PC-3 (cell line): Measurements from ENCODE around the gene ATP10A. TPM values are rescaled to one million over a fixed set of nuclear protein-coding genes. Genes with fewer than 3 reads are reported as not detected.

Experiments
- ATAC-seq: fragments of 200-7000 bp; cut with Tn5 transposase; 2 replicates; pipeline ENCODE4 v1.9.1; 2020; ENCODE audit warnings: mild to moderate bottlenecking, moderate library complexity
- BruUV-seq: library from RNA; stranded (reverse); fragments of 400-500 nt; replicated peaks from 2 replicates; lab custom pipeline; 2021; lab: Mats Ljungman, UMichigan
- CTCF ChIA-PET: fragments of 300-600 bp; sonication (Branson Sonifier 250); formaldehyde crosslinking; loops from one replicate; lab custom pipeline; 2022; ENCODE audit warnings: antibody characterized with exemption; lab: Charles Lee
- POLR2A ChIA-PET: fragments of 300-600 bp; sonication (Branson Sonifier 250); formaldehyde crosslinking; loops from one replicate; lab custom pipeline; 2022; ENCODE audit warnings: antibody characterized with exemption; ENCODE audit not compliant: unreplicated experiment; lab: Charles Lee
- DNase-seq: peaks from one replicate; pipeline ENCODE4 v3.0.0-alpha.2; 2015
- H2AFZ ChIP-seq: fragments of 300-600 bp; sonication (generic); 2 replicates; pipeline ENCODE4 v1.6.0; 2016; ENCODE audit warnings: antibody characterized with exemption, low read length
- H3F3A ChIP-seq: fragments of 300-600 bp; sonication (generic); one replicate; pipeline ENCODE4 v1.6.0; 2017; ENCODE audit warnings: antibody characterized with exemption, low read length, control low read depth, mild to moderate bottlenecking; ENCODE audit not compliant: unreplicated experiment
- H3K27ac ChIP-seq: fragments of 300-600 bp; sonication (generic); 2 replicates; pipeline ENCODE4 v1.5.1; 2016; ENCODE audit warnings: mild to moderate bottlenecking, low read length
- H3K27me3 ChIP-seq: fragments of 300-600 bp; sonication (generic); 2 replicates; pipeline ENCODE4 v1.6.1; 2016; ENCODE audit warnings: low read length, mixed read lengths
- H3K36me3 ChIP-seq: fragments of 300-600 bp; sonication (generic); 2 replicates; pipeline ENCODE4 v1.6.1; 2016; ENCODE audit warnings: low read depth, mixed run types, low read length, mixed read lengths
- H3K4me1 ChIP-seq: fragments of 300-600 bp; sonication (generic); 2 replicates; pipeline ENCODE4 v1.5.1; 2016; ENCODE audit warnings: low read length; ENCODE audit not compliant: insufficient read depth
- H3K4me2 ChIP-seq: fragments of 300-600 bp; sonication (generic); 2 replicates; pipeline ENCODE4 v1.6.0; 2016; ENCODE audit warnings: low read length
- H3K4me3 ChIP-seq: fragments of 300-600 bp; sonication (generic); 2 replicates; pipeline ENCODE4 v1.5.1; 2016; ENCODE audit warnings: mild to moderate bottlenecking, low read length, mixed read lengths
- H3K79me2 ChIP-seq: fragments of 300-600 bp; sonication (generic); 2 replicates; pipeline ENCODE4 v1.6.1; 2017; ENCODE audit warnings: low read length, mixed read lengths
- H3K9ac ChIP-seq: fragments of 300-600 bp; sonication (generic); 2 replicates; pipeline ENCODE4 v1.6.0; 2016; ENCODE audit warnings: mild to moderate bottlenecking, low read length
- H3K9me2 ChIP-seq: fragments of 300-600 bp; sonication (generic); replicated peaks from 2 replicates; pipeline ENCODE4 v1.6.1; 2016; ENCODE audit warnings: mixed run types, low read length, mixed read lengths
- H3K9me3 ChIP-seq: fragments of 300-600 bp; sonication (generic); 2 replicates; pipeline ENCODE4 v1.6.1; 2016; ENCODE audit warnings: low read length, mixed read lengths
- H4K20me1 ChIP-seq: fragments of 300-600 bp; sonication (generic); 2 replicates; pipeline ENCODE4 v1.6.1; 2016; ENCODE audit warnings: low read length, mixed read lengths
- CTCF ChIP-seq: fragments of 300-600 bp; sonication (generic); conservative IDR thresholded peaks from 2 replicates; pipeline ENCODE4 v1.5.1; 2017; ENCODE audit warnings: antibody characterized with exemption, low read depth, mild to moderate bottlenecking, low read length
- EZH2 ChIP-seq: fragments of 300-600 bp; sonication (generic); IDR thresholded peaks from one replicate; pipeline ENCODE4 v1.6.1; 2017; ENCODE audit warnings: antibody characterized with exemption, mild to moderate bottlenecking, low read length; ENCODE audit not compliant: unreplicated experiment
- EZH2phosphoT487 ChIP-seq: fragments of 300-600 bp; sonication (generic); IDR thresholded peaks from 2 replicates; pipeline ENCODE4 v1.6.1; 2018; ENCODE audit warnings: mild to moderate bottlenecking, antibody characterized with exemption, low read length, borderline replicate concordance
- intact Hi-C: fragments of 100-400 bp; cut with micrococcal nuclease; formaldehyde crosslinking; loops from 2 replicates; pipeline ENCODE4 v1.9.0; 2023
- total RNA-seq: library from RNA; depleted of rRNA; stranded (reverse); fragments of >200 nt; gene quantifications from 2 replicates; pipeline ENCODE4 v1.2.3, GENCODE V29; 2014

ATP10A gene
- total RNA-seq, 1 experiment from 2014 or later, result 2.6 TPM

GRCh38 chr15:25801586-25802284, 61.4 kb downstream of the ATP10A start:
- no peak overlapping the region for H3K4me3 ChIP-seq
- H3K4me2 ChIP-seq, result no peak overlapping the region
- no peaks in the 10 kb centered on the region for H3K9me2 ChIP-seq
- H3K27ac ChIP-seq, result no peak overlapping the region
- no peak overlapping the region for H2AFZ ChIP-seq
- H3K4me1 ChIP-seq, result no peaks in the 10 kb centered on the region
- ChIA-PET POLR2A (no interaction called here), CTCF (no interaction called here)
- no peak overlapping the region for H3K9ac ChIP-seq
- no peaks in the 10 kb centered on the region for H3K27me3 ChIP-seq
- intact Hi-C loops, result no loop called here
- no TSS peak for BruUV-seq
- H3K9me3 ChIP-seq, result no peaks in the 10 kb centered on the region
- no peaks in the 10 kb centered on the region for H4K20me1 ChIP-seq
- H3K79me2 ChIP-seq, result no peaks in the 10 kb centered on the region
- DNase-seq (no peak), ATAC-seq (no peak)
- no peaks in the 10 kb centered on the region for H3K36me3 ChIP-seq
- H3F3A ChIP-seq, result no peaks in the 10 kb centered on the region
- TF ChIP-seq EZH2phosphoT487 (no peak), CTCF (no peak), EZH2 (no peak)

- Histone ChIP-seq H3K79me2 (no peaks in the 10 kb centered on the region), H3K27ac (no peak overlapping the region), H3F3A (no peaks in the 10 kb centered on the region), H3K9me2 (no peaks in the 10 kb centered on the region), H3K9me3 (no peaks in the 10 kb centered on the region), H3K4me2 (no peak overlapping the region), H4K20me1 (no peaks in the 10 kb centered on the region), H3K4me3 (no peak overlapping the region), H3K36me3 (no peaks in the 10 kb centered on the region), H3K27me3 (no peaks in the 10 kb centered on the region), H3K4me1 (no peaks in the 10 kb centered on the region), H3K9ac (no peak overlapping the region), H2AFZ (no peak overlapping the region)
- BruUV-seq, result no TSS peak
- TF ChIP-seq CTCF, result no peak
- TF ChIP-seq EZH2phosphoT487, result no peak
- TF ChIP-seq EZH2, result no peak
- ChIA-PET POLR2A (no interaction called here), CTCF (no interaction called here)
- intact Hi-C loops, result no loop called here
- DNase-seq, result no peak
- ATAC-seq, result no peak
Observed at GRCh38 chr15:25800761-25801515, 62.2 kb downstream of the ATP10A start.
